Caki2 (cell line): ENCODE results near the gene BRINP1. TPM values are rescaled to one million over a fixed set of nuclear protein-coding genes. Genes with fewer than 3 reads are reported as not detected.

ENCODE experiments used
- DNase-seq: peaks from one replicate; pipeline ENCODE4 v3.0.0-alpha.2; 2015; ENCODE audit warnings: low read depth
- in situ Hi-C: cut with HindIII; loops from 2 replicates; pipeline ENCODE4 v1.10.0; 2016; ENCODE audit warnings: low sequenced_read_pairs, low pct_unique_long_range_greater_than_20kb, mixed read lengths
- total RNA-seq: library from RNA; depleted of rRNA; stranded (reverse); fragments of >200 nt; shearing (Covaris generic); gene quantifications from 2 replicates; pipeline ENCODE4 v1.2.3, GENCODE V29; 2014; ENCODE audit warnings: low replicate concordance; rRNA removed

The BRINP1 gene
- 3.7 and 6.7 TPM in 2 replicates for total RNA-seq

- peak; percentile 74 for DNase-seq
- in situ Hi-C loops: no loop called here
These were observed at the start of gene BRINP1 for GRCh38 chr9:119368681-119369581. TSS of gene BRINP1 (minus strand) at chr9:119369435. CDS start at chr9:119313355, 56,080 bp downstream.

GRCh38 chr9:119418721-119419120 lies 49.5 kb upstream of the BRINP1 start:
- DNase-seq: peak; percentile 58
- in situ Hi-C loops: no loop called here

GRCh38 chr9:119416793-119417192 lies 47.6 kb upstream of the BRINP1 start:
- no peak for DNase-seq
- in situ Hi-C loops: no loop called here

DNA sequence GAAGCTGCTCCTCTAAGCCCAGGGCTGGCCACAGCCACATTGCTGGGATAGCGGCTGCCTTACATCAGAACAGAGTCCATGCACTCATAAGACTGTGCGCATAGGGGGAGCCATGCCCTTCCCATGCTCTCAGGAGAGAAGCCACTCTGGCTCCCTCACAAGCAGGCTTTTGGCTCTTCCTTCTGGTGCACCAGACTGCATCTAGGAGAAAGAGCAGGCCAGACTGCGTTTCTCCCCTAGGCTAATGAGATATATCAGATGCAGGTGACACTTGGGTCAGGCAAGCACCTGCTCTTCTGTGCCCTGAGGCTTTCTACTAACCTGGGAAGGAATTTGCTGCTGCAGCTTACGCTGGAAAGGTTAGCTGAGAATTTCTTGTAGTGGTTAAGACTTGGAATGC lies 43.2 kb upstream of the BRINP1 start:
- no peak for DNase-seq
- in situ Hi-C loops: no loop called here

- in situ Hi-C loops: no loop called here
- DNase-seq: no peak
These were observed 40.3 kb upstream of the BRINP1 start for GRCh38 chr9:119409552-119409951.

- in situ Hi-C loops: no loop called here
- no peak for DNase-seq
These were observed 31.4 kb upstream of the BRINP1 start for GRCh38 chr9:119400606-119401005.

- DNase-seq: peak; percentile 63
- in situ Hi-C loops: no loop called here
These were observed 29.1 kb upstream of the BRINP1 start for GRCh38 chr9:119398350-119398749.

DNA sequence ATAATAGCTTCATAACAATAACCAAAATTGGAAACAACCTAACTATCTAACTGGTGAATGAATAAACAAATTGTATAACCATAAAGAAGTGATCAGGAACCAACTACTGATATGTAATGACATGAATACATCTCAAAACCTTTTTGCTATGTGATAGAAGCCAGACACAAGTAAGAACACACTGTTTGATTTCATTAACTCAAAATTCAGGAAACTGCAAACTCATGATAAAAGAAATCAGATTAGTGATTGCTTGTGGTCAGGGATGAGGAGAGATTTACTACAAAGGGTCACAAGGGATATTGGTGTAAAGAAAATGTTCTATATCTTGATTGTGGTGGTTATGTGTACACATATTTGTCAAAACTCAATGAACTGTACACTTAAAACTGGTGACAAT lies 22.6 kb upstream of the BRINP1 start:
- DNase-seq: peak; percentile 24
- in situ Hi-C loops: no loop called here

DNA sequence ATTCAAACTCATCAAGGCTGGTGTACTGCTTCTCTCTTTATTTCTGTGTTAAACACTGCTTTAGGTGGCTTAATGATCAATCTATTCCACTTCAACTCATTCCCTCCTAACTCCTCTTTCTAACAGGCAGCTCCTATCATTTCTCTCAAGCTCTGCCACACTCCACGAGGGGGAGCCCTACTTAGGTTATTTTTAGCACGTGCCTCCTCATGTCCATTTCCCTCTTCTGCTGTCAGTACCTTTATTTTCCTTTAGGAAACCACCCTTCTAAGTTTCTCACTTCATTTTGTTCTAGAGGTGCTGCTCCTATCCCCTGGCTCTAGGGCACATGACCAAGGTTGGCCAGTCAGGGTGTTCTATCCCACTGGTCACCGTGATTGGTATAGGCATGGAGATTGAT lies 6.7 kb upstream of the BRINP1 start:
- in situ Hi-C loops: no loop called here

GRCh38 chr9:119372951-119373350 lies 3.7 kb upstream of the BRINP1 start:
- DNase-seq: no peak
- in situ Hi-C loops: no loop called here

More for the DNA sequence above, 6.7 kb upstream of the BRINP1 start:
- DNase-seq: peak; percentile 43

DNA sequence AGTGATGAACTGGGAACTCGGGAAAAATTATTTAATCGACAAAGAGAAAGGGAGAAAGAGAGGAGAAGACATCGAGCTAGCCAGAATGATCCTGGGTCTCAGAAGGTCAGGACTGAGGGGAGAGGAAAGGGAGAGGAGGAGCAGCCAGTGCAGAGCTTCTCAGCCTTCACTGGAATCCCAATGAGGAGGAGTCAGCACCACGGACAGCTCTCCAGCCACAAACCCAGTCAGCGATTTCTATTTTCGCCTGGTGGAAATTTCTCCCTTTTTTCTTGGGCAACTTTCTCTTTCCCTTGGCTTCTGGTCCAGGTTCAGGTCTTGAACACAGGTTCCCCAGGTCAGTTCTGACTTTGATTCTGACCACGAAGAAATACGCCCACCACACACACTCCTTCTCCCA lies 1.6 kb upstream of the BRINP1 start:
- peak; percentile 40 for DNase-seq
- in situ Hi-C loops: no loop called here

DNA sequence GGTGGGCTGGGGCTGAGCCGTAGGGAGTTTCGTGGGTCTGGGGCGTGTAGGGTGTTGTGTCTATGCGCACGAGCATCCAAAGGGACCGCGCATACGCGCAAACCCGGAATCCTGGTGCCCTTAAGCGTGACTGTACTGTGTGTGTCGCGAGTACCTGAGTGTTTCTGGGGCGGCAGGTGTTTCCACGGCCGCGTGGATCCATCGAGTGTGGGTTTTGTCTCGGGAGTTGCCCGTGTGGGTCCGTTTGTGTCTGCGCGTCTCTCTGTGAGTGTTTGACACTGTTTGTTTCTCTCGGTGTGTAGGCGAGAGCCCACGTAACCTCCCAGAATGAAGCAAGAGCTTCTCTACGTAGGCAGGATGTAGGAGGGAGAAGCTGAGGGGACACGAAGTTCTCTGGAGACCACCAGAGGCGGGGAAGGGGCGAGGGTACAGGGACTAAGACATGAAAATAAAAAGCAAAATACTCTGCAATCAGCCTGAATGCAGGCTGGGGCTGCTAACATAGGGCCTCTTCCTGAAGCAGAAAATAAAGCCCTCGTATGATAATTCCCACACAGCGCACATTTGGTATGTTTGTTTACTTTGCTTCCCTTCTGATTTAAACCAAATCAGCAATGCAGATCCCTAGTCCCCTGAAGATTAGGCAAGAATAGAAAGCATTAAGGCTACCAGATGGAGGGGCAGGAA lies 588 bp upstream of the BRINP1 start:
- DNase-seq: no peak
- in situ Hi-C loops: no loop called here

GRCh38 chr9:119368179-119368578 lies 1.1 kb downstream of the BRINP1 start:
- in situ Hi-C loops: no loop called here
- DNase-seq: no peak

GRCh38 chr9:119367683-119368075 lies 1.6 kb downstream of the BRINP1 start:
- in situ Hi-C loops: no loop called here
- DNase-seq: no peak

GRCh38 chr9:119366909-119367682 lies 2.1 kb downstream of the BRINP1 start:
- DNase-seq: no peak
- in situ Hi-C loops: no loop called here

- DNase-seq: peak; percentile 26
- in situ Hi-C loops: no loop called here
These were observed 3.8 kb downstream of the BRINP1 start for GRCh38 chr9:119365291-119366027.

- no peak for DNase-seq
- in situ Hi-C loops: no loop called here
These were observed 9.0 kb downstream of the BRINP1 start for GRCh38 chr9:119360237-119360636.
